ENCODE data around the gene MCOLN2. TPM values are rescaled to one million over a fixed set of nuclear protein-coding genes. Genes with fewer than 3 reads are reported as not detected.

MCOLN2 gene
- 10.1 TPM for total RNA-seq
- long read RNA-seq, partial matches to known transcripts = 0 of 14 reads
- long read RNA-seq, other reads (novel, unspliced or antisense) = 9 of 14 reads

DNA sequence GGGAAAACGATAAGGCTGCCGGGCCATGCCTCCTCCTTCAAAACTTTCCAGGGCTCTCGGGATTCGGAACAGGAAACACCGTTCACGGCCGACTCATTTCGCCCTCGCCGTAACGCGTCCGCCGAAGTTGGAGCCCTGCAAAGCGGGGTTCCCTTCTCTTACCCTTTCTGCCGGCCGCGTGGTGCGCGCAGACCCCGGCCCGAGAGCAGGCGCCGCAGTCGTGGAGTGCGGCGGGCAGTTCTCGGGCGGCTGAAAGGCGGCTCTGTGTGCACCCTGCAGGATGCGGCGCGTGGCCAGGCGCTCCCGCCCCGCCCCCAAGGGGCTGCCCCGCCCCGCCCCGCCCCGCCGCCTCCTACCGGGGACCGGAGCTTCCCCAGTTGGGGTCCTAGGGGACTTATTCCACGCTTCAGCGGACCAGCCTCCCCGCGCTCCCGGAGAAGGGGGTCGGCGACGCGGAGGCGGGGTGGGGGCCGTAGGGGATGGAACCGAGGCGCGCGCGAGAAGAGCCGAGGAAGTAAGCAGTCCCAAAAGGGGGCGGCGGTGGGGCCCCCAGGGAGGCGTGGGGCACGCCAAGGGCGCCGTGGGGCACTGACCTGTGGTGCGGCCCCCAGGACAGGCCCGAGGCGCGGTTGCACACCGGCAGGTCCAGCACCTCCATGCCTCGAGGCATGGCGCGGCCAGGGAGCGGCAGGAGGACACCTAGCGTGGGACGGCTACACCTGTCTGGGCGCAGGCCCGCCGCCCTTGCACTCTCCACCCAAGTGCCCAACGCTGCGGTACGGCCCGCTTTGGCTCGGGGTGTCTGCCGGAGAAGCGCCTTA is at the start of gene MCOLN2:
MCOLN2 (minus strand) TSS at position 268 of the 821 bp plus-strand sequence; CDS start at position 27, 241 bp downstream.
- intact Hi-C loops (cut with DNase I) = no loop called here
- peak within 1 kb of the TSS; percentile 65 for H3K4me3 ChIP-seq
- TF ChIP-seq, protein P1, sequence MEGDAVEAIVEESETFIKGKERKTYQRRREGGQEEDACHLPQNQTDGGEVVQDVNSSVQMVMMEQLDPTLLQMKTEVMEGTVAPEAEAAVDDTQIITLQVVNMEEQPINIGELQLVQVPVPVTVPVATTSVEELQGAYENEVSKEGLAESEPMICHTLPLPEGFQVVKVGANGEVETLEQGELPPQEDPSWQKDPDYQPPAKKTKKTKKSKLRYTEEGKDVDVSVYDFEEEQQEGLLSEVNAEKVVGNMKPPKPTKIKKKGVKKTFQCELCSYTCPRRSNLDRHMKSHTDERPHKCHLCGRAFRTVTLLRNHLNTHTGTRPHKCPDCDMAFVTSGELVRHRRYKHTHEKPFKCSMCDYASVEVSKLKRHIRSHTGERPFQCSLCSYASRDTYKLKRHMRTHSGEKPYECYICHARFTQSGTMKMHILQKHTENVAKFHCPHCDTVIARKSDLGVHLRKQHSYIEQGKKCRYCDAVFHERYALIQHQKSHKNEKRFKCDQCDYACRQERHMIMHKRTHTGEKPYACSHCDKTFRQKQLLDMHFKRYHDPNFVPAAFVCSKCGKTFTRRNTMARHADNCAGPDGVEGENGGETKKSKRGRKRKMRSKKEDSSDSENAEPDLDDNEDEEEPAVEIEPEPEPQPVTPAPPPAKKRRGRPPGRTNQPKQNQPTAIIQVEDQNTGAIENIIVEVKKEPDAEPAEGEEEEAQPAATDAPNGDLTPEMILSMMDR (IDR thresholded peaks at IDR 0.05) = no peak
- no peaks in the 10 kb centered on the region for H3K9me3 ChIP-seq
- H3K36me3 ChIP-seq = no peaks in the 10 kb centered on the region
- peak; percentile 74 for DNase-seq
- peaks cover 11% of the 10 kb centered on the region for H3K4me1 ChIP-seq
- peak; percentile 91 for ATAC-seq
- H3K27ac ChIP-seq = peak within 1 kb of the TSS; percentile 36
- H3K27me3 ChIP-seq = peaks cover 18% of the 10 kb centered on the region

DNA sequence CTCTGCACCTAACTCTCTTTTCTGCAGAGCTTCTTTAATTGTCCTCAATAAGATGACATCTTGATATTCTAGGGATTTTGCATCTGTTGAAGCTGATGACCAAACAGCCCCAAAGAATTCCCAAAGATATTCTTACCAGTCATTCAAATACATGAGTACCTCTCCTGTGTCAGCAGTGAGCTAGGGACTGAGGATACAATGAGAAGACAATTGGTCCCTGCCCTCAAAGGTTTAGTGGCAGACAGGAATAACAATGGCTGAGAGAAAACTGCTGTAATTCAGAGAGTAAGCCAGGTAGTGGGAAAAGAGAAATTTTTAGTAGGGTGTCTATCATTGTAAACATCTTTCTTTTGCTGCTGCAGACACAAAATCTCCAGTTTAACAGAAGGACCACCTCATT is 45.5 kb upstream of the MCOLN2 start:
- Histone ChIP-seq H3K4me3 (no peak overlapping the region), H3K27ac (no peak overlapping the region), H3K4me1 (no peaks in the 10 kb centered on the region), H3K27me3 (peaks cover 10% of the 10 kb centered on the region), H3K36me3 (no peaks in the 10 kb centered on the region), H3K9me3 (no peaks in the 10 kb centered on the region)
- intact Hi-C loops (cut with DNase I) = no loop called here
- TF ChIP-seq, protein P1 (IDR thresholded peaks at IDR 0.05) = no peak
- ATAC-seq (no peak), DNase-seq (no peak)

DNA sequence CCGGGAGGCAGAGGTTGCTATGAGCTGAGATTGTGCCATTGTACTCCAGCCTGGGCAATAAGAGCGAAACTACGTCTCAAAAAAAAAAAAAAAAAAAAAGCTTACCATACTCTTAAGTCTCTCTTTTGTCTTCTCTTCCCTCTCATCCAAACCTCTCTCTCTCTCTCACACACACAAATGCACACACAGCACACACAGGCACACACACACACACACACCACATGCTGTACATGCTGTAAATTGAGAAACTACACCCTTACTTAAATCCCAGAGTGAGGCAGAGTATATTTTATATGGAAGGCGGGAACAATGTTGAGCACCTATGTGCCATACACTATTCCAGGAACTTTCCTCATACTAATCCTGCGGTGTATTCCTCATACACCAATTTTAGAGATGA is 44.9 kb upstream of the MCOLN2 start:
- Histone ChIP-seq H3K27ac (no peak overlapping the region), H3K36me3 (no peaks in the 10 kb centered on the region), H3K4me3 (no peak overlapping the region), H3K9me3 (no peaks in the 10 kb centered on the region), H3K4me1 (no peaks in the 10 kb centered on the region), H3K27me3 (peaks cover 4% of the 10 kb centered on the region)
- no peak for ATAC-seq
- no peak for DNase-seq
- intact Hi-C loops (cut with DNase I) = no loop called here
- TF ChIP-seq, protein P1 (IDR thresholded peaks at IDR 0.05) = no peak

DNA sequence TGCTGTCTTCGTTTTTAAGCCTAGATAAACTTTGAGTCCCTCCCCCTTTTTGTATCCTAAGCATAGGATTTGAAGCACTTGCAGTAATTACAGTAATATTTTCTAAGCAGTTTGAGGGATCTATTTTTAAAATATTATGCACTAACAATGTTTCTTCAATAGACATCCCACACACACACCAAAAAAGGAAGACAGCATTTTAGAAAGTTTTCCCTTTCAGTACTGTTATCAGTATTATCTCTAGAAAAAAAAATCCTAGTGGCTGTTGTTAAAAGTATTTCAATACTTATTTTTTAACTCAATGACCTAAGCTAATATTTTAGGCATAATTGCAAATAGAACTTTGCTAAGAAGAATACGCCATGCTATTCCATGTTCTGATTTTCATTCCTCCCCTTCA is 36.3 kb upstream of the MCOLN2 start:
- Histone ChIP-seq H3K27me3 (no peaks in the 10 kb centered on the region), H3K4me1 (no peaks in the 10 kb centered on the region), H3K36me3 (no peaks in the 10 kb centered on the region), H3K27ac (no peak overlapping the region), H3K4me3 (no peak overlapping the region), H3K9me3 (no peaks in the 10 kb centered on the region)
- intact Hi-C loops (cut with DNase I) = no loop called here
- DNase-seq (no peak), ATAC-seq (no peak)
- TF ChIP-seq, protein P1 (IDR thresholded peaks at IDR 0.05) = no peak

DNA sequence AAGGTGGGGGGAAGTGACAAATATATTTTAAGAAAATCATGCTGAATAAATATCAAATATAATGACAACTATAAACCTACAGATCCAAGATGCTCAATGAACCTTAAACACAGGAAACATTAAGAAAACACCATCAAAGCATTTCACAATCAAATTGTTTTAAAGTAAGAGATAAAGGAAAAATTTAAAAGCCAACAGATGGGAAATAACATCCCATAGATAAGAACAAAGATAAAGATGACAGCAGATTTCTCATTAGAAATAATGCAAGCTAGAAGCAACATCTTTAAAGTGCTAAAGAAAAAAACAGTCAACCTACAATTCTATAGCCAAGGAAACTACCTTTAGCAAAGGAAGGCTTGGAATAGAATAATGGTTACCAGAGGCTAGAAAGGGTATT is 33.6 kb upstream of the MCOLN2 start:
- Histone ChIP-seq H3K9me3 (no peaks in the 10 kb centered on the region), H3K36me3 (no peaks in the 10 kb centered on the region), H3K27ac (no peak overlapping the region), H3K27me3 (no peaks in the 10 kb centered on the region), H3K4me3 (no peak overlapping the region), H3K4me1 (no peaks in the 10 kb centered on the region)
- intact Hi-C loops (cut with DNase I) = no loop called here
- TF ChIP-seq, protein P1 (IDR thresholded peaks at IDR 0.05) = no peak
- ATAC-seq (no peak), DNase-seq (no peak)

All from upper lobe of right lung (tissue), 1 donor.